Measurements from ENCODE around the gene SLC16A7. TPM values are rescaled to one million over a fixed set of nuclear protein-coding genes. Genes with fewer than 3 reads are reported as not detected.

SLC16A7 gene
- total RNA-seq, 1 donor = 16.2 TPM

- no peak for DNase-seq (ENCODE audit: low read depth in 2 of 3, low spot score in 2 of 3)
Observed at GRCh38 chr12:59664495-59664894, 68.7 kb downstream of the SLC16A7 start.

GRCh38 chr12:59665701-59666100, 69.9 kb downstream of the SLC16A7 start:
- DNase-seq (ENCODE audit: low read depth in 2 of 3, low spot score in 2 of 3) = no peak

GRCh38 chr12:59668674-59669073, 72.8 kb downstream of the SLC16A7 start:
- no peak for DNase-seq (ENCODE audit: low read depth in 2 of 3, low spot score in 2 of 3)

- no peak for DNase-seq (ENCODE audit: low read depth in 2 of 3, low spot score in 2 of 3)
Observed at GRCh38 chr12:59672273-59672672, 76.4 kb downstream of the SLC16A7 start.

- DNase-seq (ENCODE audit: low read depth in 2 of 3, low spot score in 2 of 3) = no peak
Observed at GRCh38 chr12:59675461-59675860, 79.6 kb downstream of the SLC16A7 start.

GRCh38 chr12:59677857-59678256, 82.0 kb downstream of the SLC16A7 start:
- DNase-seq (ENCODE audit: low read depth in 2 of 3, low spot score in 2 of 3) = no peak

GRCh38 chr12:59678759-59679411, 83.1 kb downstream of the SLC16A7 start:
- DNase-seq (ENCODE audit: low read depth in 2 of 3, low spot score in 2 of 3) = no peak

GRCh38 chr12:59689776-59690175, 93.9 kb downstream of the SLC16A7 start:
- no peak for DNase-seq (ENCODE audit: low read depth in 2 of 3, low spot score in 2 of 3)

- no peak for DNase-seq (ENCODE audit: low read depth in 2 of 3, low spot score in 2 of 3)
Observed at GRCh38 chr12:59695379-59695778, 99.5 kb downstream of the SLC16A7 start.

- no peak for DNase-seq (ENCODE audit: low read depth in 2 of 3, low spot score in 2 of 3)
Observed at GRCh38 chr12:59698600-59698999, 102.8 kb downstream of the SLC16A7 start.

- no peak for DNase-seq (ENCODE audit: low read depth in 2 of 3, low spot score in 2 of 3)
Observed at GRCh38 chr12:59699421-59700152, 103.8 kb downstream of the SLC16A7 start.

- DNase-seq (ENCODE audit: low read depth in 2 of 3, low spot score in 2 of 3) = no peak
Observed at GRCh38 chr12:59700153-59700450, 104.3 kb downstream of the SLC16A7 start.

- DNase-seq (ENCODE audit: low read depth in 2 of 3, low spot score in 2 of 3) = no peak
Observed at GRCh38 chr12:59708064-59708463, 112.2 kb downstream of the SLC16A7 start.

GRCh38 chr12:59708484-59708883, 112.7 kb downstream of the SLC16A7 start:
- DNase-seq (ENCODE audit: low read depth in 2 of 3, low spot score in 2 of 3) = no peak

- no peak for DNase-seq (ENCODE audit: low read depth in 2 of 3, low spot score in 2 of 3)
Observed at GRCh38 chr12:59710004-59710628, 114.3 kb downstream of the SLC16A7 start.

GRCh38 chr12:59710964-59711363, 115.1 kb downstream of the SLC16A7 start:
- DNase-seq (ENCODE audit: low read depth in 2 of 3, low spot score in 2 of 3) = no peak

- DNase-seq (ENCODE audit: low read depth in 2 of 3, low spot score in 2 of 3) = no peak
Observed at GRCh38 chr12:59715434-59715833, 119.6 kb downstream of the SLC16A7 start.

GRCh38 chr12:59716043-59716442, 120.2 kb downstream of the SLC16A7 start:
- peak in 1 of 3 donors; percentile 20 for DNase-seq (ENCODE audit: low read depth in 2 of 3, low spot score in 2 of 3)

GRCh38 chr12:59717436-59717835, 121.6 kb downstream of the SLC16A7 start:
- no peak for DNase-seq (ENCODE audit: low read depth in 2 of 3, low spot score in 2 of 3)

GRCh38 chr12:59719701-59720100, 123.9 kb downstream of the SLC16A7 start:
- no peak for DNase-seq (ENCODE audit: low read depth in 2 of 3, low spot score in 2 of 3)

GRCh38 chr12:59723520-59723919, 127.7 kb downstream of the SLC16A7 start:
- no peak for DNase-seq (ENCODE audit: low read depth in 2 of 3, low spot score in 2 of 3)

Data from hematopoietic multipotent progenitor cell (in vitro differentiated cells).